H1 (cell line): ENCODE results near the gene CACFD1.

Source experiments
- CHD2 ChIP-seq: IDR thresholded peaks from 2 replicates; pipeline ENCODE4 v1.6.1; 2012; ENCODE audit warnings: low read length, improper control_type of control experiment
- EZH2 ChIP-seq: fragments of 200-600 bp; sonication (generic); IDR thresholded peaks from 2 replicates; pipeline ENCODE4 v1.7.1; 2012; ENCODE audit warnings: low read depth, mild to moderate bottlenecking, moderate library complexity, low read length, inconsistent platforms; ENCODE audit not compliant: severe bottlenecking
- TF ChIP-seq, protein P1 (sequence below), 3 experiments: IDR thresholded peaks; 1 replicate in 2 of 3; 2 replicates in 1 of 3; pipeline versions ENCODE4 v1.5.1 to v1.6.1; 2011; ENCODE audit warnings: low read length in 3 of 3, mild to moderate bottlenecking in 3 of 3, inconsistent platforms in 2 of 3, low read depth in 1 of 3, moderate library complexity in 1 of 3; ENCODE audit not compliant: insufficient read depth in 1 of 3; ENCODE audit errors: control extremely low read depth in 1 of 3
- TF ChIP-seq, protein P2 (sequence below): IDR thresholded peaks from 2 replicates; pipeline ENCODE4 v1.6.1; 2011; ENCODE audit warnings: low read depth, mild to moderate bottlenecking, low read length; ENCODE audit not compliant: insufficient read depth

DNA sequence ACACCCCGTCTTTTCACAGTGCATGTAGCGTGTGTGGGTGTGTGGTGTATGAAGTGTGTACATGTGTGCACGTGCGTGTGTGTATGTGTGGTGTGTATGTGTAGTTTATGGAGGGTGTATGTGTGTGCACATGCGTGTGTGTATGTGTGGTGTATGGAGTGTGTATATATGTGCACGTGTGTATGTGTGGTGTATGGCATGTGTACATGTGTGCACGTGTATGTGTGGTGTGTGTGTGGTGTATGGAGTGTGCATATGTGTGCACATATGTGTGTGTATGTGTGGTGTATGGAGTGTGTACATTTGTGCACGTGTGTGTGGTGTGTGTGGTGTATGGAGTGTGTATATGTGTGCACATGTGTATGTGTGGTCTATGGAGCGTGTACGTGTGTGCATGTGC is 51.8 kb downstream of the CACFD1 start:
- TF ChIP-seq, protein P1, sequence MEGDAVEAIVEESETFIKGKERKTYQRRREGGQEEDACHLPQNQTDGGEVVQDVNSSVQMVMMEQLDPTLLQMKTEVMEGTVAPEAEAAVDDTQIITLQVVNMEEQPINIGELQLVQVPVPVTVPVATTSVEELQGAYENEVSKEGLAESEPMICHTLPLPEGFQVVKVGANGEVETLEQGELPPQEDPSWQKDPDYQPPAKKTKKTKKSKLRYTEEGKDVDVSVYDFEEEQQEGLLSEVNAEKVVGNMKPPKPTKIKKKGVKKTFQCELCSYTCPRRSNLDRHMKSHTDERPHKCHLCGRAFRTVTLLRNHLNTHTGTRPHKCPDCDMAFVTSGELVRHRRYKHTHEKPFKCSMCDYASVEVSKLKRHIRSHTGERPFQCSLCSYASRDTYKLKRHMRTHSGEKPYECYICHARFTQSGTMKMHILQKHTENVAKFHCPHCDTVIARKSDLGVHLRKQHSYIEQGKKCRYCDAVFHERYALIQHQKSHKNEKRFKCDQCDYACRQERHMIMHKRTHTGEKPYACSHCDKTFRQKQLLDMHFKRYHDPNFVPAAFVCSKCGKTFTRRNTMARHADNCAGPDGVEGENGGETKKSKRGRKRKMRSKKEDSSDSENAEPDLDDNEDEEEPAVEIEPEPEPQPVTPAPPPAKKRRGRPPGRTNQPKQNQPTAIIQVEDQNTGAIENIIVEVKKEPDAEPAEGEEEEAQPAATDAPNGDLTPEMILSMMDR (IDR thresholded peaks at IDR 0.05; ENCODE audit: control extremely low read depth in 1 of 3, insufficient read depth in 1 of 3, low read depth in 1 of 3, low read length in 3 of 3): no peak
- TF ChIP-seq, protein P2, sequence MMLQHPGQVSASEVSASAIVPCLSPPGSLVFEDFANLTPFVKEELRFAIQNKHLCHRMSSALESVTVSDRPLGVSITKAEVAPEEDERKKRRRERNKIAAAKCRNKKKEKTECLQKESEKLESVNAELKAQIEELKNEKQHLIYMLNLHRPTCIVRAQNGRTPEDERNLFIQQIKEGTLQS: no peak
- TF ChIP-seq EZH2 (no peak), CHD2 (no peak)
